ENCODE results near the gene ENPP5. TPM values are rescaled to one million over a fixed set of nuclear protein-coding genes. Genes with fewer than 3 reads are reported as not detected.

Gene ENPP5
- total and polyA plus RNA-seq, 12 donors = 1.8 to 6.0 (median 4.5) TPM

- intact Hi-C loops (cut with DNase I) = no loop called here
- H3K4me3 ChIP-seq = no peak overlapping the region
- no peaks in the 10 kb centered on the region for H3K36me3 ChIP-seq
- H3K4me1 ChIP-seq = no peaks in the 10 kb centered on the region
- H3K9me3 ChIP-seq = no peaks in the 10 kb centered on the region
- 74 to 79% methylated on average over 2 of the region's 2 CpGs for WGBS, 2 donors
- TF ChIP-seq CTCF (IDR thresholded peaks at IDR 0.05) = no peak
- no peak overlapping the region for H3K27ac ChIP-seq
- DNase-seq (no peak), ATAC-seq (no peak)
- H3K27me3 ChIP-seq = no peaks in the 10 kb centered on the region
Measured at GRCh38 chr6:46116289-46116688, 54.5 kb downstream of the ENPP5 start.

DNA sequence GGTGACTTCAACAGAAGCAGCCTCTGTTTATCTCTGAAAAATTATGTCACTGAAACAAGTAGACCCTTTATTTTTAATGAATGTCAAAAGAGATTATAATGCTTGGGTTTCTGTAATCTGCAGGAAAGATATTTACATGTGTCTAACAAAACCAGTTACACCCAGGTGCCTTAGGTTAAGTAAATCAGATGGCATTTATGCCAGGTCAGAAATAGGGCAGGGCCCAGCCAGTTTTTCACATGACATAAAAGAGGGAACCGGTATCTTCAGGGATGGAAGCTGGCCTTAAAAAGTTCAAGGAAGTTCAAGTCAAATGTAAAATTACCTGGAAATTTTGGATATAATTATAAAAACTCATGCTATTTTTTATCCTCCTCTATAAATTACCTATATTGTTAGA, 55.1 kb downstream of the ENPP5 start:
- H3K4me1 ChIP-seq = no peaks in the 10 kb centered on the region
- no peaks in the 10 kb centered on the region for H3K9me3 ChIP-seq
- no peak overlapping the region for H3K27ac ChIP-seq
- no peak for TF ChIP-seq CTCF (IDR thresholded peaks at IDR 0.05)
- DNase-seq (no peak), ATAC-seq (no peak)
- H3K36me3 ChIP-seq = no peaks in the 10 kb centered on the region
- WGBS, 2 donors = 84 to 91% methylated on average over 1 of the region's 1 CpG
- intact Hi-C loops (cut with DNase I) = no loop called here
- no peaks in the 10 kb centered on the region for H3K27me3 ChIP-seq
- no peak overlapping the region for H3K4me3 ChIP-seq

DNA sequence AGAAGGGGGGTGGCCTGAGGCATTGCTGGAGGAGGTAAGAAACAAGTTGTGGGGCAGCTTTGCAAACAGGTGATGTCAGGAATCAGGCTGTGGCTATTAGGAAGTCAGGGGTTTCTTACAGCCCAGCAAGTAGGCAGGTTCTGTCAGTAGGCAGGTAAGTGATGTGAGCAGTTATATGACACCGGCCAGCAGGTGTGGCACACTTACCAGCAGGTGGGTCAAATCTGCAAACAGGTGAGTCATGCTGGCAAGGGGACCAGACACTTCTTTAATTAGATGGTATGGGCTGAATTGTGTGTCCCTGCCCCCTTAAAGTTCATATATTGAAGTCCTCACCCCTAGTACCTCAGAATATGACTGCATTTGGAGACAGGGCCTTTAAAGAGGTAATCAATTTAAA, 57.4 kb downstream of the ENPP5 start:
- Histone ChIP-seq H3K4me1 (no peaks in the 10 kb centered on the region), H3K9me3 (no peaks in the 10 kb centered on the region), H3K36me3 (no peaks in the 10 kb centered on the region), H3K27ac (no peak overlapping the region), H3K27me3 (no peaks in the 10 kb centered on the region), H3K4me3 (no peak overlapping the region)
- 93 to 95% methylated on average over 1 of the region's 1 CpG for WGBS, 2 donors
- intact Hi-C loops (cut with DNase I) = no loop called here
- TF ChIP-seq CTCF (IDR thresholded peaks at IDR 0.05) = no peak
- DNase-seq (no peak), ATAC-seq (no peak)

Other genes with a start within 250 kb of the ENPP5 start
- gene CLIC5, start 155.1 kb downstream of the ENPP5 start, total RNA-seq = 100 to 1,000 TPM; 263 to 372 (median 332) TPM
- 10 to 100 TPM; 28.1 to 53.6 TPM for gene CLIC5, start 155.1 kb downstream of the ENPP5 start, polyA plus RNA-seq
- 10 to 100 TPM; 15.1 to 23.8 (median 19.2) TPM for gene ENPP4, start 41.0 kb downstream of the ENPP5 start, total RNA-seq
- 10 to 100 TPM in 1 of 2 donors, 1 to 10 TPM in 1; 9.2 to 16.3 TPM for gene ENPP4, start 41.0 kb downstream of the ENPP5 start, polyA plus RNA-seq